ENCODE data around the gene GET4. TPM values are rescaled to one million over a fixed set of nuclear protein-coding genes. Genes with fewer than 3 reads are reported as not detected.

GET4 gene
- total and polyA plus RNA-seq, 2 of the 8 experiments (the other 6 are each of a cell fraction or from before 2014, with no cell fraction given): 56.7 to 74.1 TPM

- no peak overlapping the region for H3K4me3 ChIP-seq (ENCODE audit: extremely low read depth in 1 of 4, insufficient read depth in 2 of 4, low read depth in 3 of 4, low read length in 4 of 4)
- no peak for DNase-seq (ENCODE audit: low read depth in 1 of 2, low spot score in 2 of 2)
- no peak overlapping the region for H3K4me2 ChIP-seq (ENCODE audit: insufficient read depth in 1 of 2, low read depth in 2 of 2, low read length in 2 of 2)
- no peak overlapping the region for H2BK12ac ChIP-seq (ENCODE audit: low read depth, low read length)
- no peaks in the 10 kb centered on the region for H3K23me2 ChIP-seq (ENCODE audit: low read depth, low read length)
- no peak overlapping the region for H3K23ac ChIP-seq (ENCODE audit: insufficient read length)
- no peak overlapping the region for H3K56ac ChIP-seq (replicated peaks; ENCODE audit: insufficient read length, low read depth, low read length)
- no peak overlapping the region for H4K8ac ChIP-seq (ENCODE audit: extremely low read depth, insufficient read depth, low read length)
- no peak overlapping the region for H2AK5ac ChIP-seq (ENCODE audit: low read depth, low read length)
- no peaks in the 10 kb centered on the region for H3K79me2 ChIP-seq (ENCODE audit: control insufficient read depth in 1 of 2, insufficient read depth in 2 of 2, low read length in 2 of 2)
- no peak overlapping the region for H4K91ac ChIP-seq (replicated peaks; ENCODE audit: insufficient read length, low read length)
- peaks cover 2 to 27% (median 15%) of the 10 kb centered on the region in 4 experiments; a peak in 7 of 8 replicates for H3K36me3 ChIP-seq (ENCODE audit: control insufficient read depth in 2 of 4, insufficient read depth in 4 of 4, low read length in 3 of 4)
- peaks cover 0 to 8% (median 4%) of the 10 kb centered on the region in 4 experiments; a peak in 5 of 7 replicates for H3K4me1 ChIP-seq (replicated peaks in 1 of 4; ENCODE audit: control insufficient read depth in 3 of 4, insufficient read depth in 4 of 4, low read length in 3 of 4)
- H4K20me1 ChIP-seq (replicated peaks in 1 of 2; ENCODE audit: control insufficient read depth in 1 of 2, insufficient read depth in 2 of 2, low read length in 2 of 2): peaks cover 5 to 7% of the 10 kb centered on the region in 2 experiments
- no peak overlapping the region for H2BK120ac ChIP-seq (replicated peaks; ENCODE audit: low read depth, low read length)
- H3K4ac ChIP-seq (replicated peaks; ENCODE audit: insufficient read length, low read depth, low read length): no peak overlapping the region
- H2BK20ac ChIP-seq (ENCODE audit: low read length): no peak overlapping the region
- H3K14ac ChIP-seq (ENCODE audit: insufficient read length): no peak overlapping the region
- no peaks in the 10 kb centered on the region for H3K9me3 ChIP-seq (ENCODE audit: insufficient read depth in 2 of 2, low read depth in 1 of 2, low read length in 1 of 2)
- no peak overlapping the region for H3K27ac ChIP-seq (ENCODE audit: low read depth, low read length)
- H3K9ac ChIP-seq (replicated peaks in 1 of 4; ENCODE audit: extremely low read depth in 1 of 4, low read depth in 3 of 4, low read length in 3 of 4): no peak overlapping the region; a peak in 1 of 7 replicates
- no peaks in the 10 kb centered on the region; the same call in 1 of the 2 replicates for H3K79me1 ChIP-seq (ENCODE audit: low read depth, low read length)
- no peak for FAIRE-seq
- 98% methylated on average over 16 of the region's 16 CpGs; no CpG with 5 or more reads in 1 of the 2 experiments for WGBS, 2 experiments (ENCODE audit: extremely low coverage in 1 of 2, insufficient coverage in 1 of 2, insufficient read length in 1 of 2, insufficient replicate concordance in 2 of 2, low coverage in 1 of 2, low lambda C conversion rate in 2 of 2, missing lambda C conversion rate in 1 of 2)
- no peak overlapping the region for H4K5ac ChIP-seq (ENCODE audit: insufficient read length, low read depth, low read length)
- CTCF ChIA-PET (ENCODE audit: partially characterized antibody): interaction anchor here (0.6 to 1.7 kb wide), 7 partner anchors 8 to 578 kb away, joined by 3 to 7 read pairs (median 4); no protein-coding TSS in a partner anchor
- H2BK15ac ChIP-seq (ENCODE audit: low read length): no peak overlapping the region
- POLR2A ChIA-PET (ENCODE audit: partially characterized antibody): interaction anchor here (1.3 to 4.0 kb wide), 4 partner anchors 12 to 23 kb away, joined by 3 to 23 read pairs (median 4); partner anchors contain the start of gene GET4
- peaks cover 0 to 3% (median 1%) of the 10 kb centered on the region in 4 experiments; a peak in 2 of 7 replicates for H3K27me3 ChIP-seq (replicated peaks in 1 of 4; ENCODE audit: control insufficient read depth in 3 of 4, extremely low read depth in 1 of 4, insufficient read depth in 3 of 4, low read length in 3 of 4)
- no peak overlapping the region for H3K18ac ChIP-seq (ENCODE audit: extremely low read depth, low read length)
- no peak overlapping the region for H2AFZ ChIP-seq (ENCODE audit: low read length)
- H2BK5ac ChIP-seq (ENCODE audit: low read depth, low read length): no peak overlapping the region; the same call in 1 of the 2 replicates
- TF ChIP-seq BCL11A (IDR thresholded peaks at IDR 0.05; ENCODE audit: low read depth in 2 of 2, low read length in 2 of 2) (no peak), RFX5 (IDR thresholded peaks at IDR 0.05; ENCODE audit: borderline replicate concordance, low read depth, low read length) (no peak), RXRA (IDR thresholded peaks at IDR 0.05; ENCODE audit: insufficient read depth, low read depth, low read length) (no peak), JUND (IDR thresholded peaks at IDR 0.05; ENCODE audit: low read length) (no peak), CBX8 (IDR thresholded peaks at IDR 0.05; ENCODE audit: borderline replicate concordance, low read depth, low read length) (no peak), ATF3 (IDR thresholded peaks at IDR 0.05; ENCODE audit: insufficient read depth, low read depth, low read length) (no peak), E2F6 (IDR thresholded peaks at IDR 0.05) (no peak), GABPA (IDR thresholded peaks at IDR 0.05; ENCODE audit: borderline replicate concordance, insufficient read depth, low read length) (no peak), KDM4A (IDR thresholded peaks at IDR 0.05; ENCODE audit: low read depth, low read length, severe bottlenecking) (no peak), RAD21 (IDR thresholded peaks at IDR 0.05 in 1 of 2, conservative IDR thresholded peaks at IDR 0.05 in 1 of 2; ENCODE audit: low read depth in 2 of 2, low read length in 2 of 2) (no peak), CEBPB (IDR thresholded peaks at IDR 0.05; ENCODE audit: low read depth, low read length) (no peak)
These were observed 23.5 kb downstream of the GET4 start for GRCh38 chr7:899806-900205.

All from H1 (cell line).